ENCODE results near the gene ATG7.
"Not testable (repeated sequence)": the region's sequence is repeated elsewhere in the genome, so short reads cannot be mapped to it uniquely, and the experiment has no call there.

The ATG7 gene

GRCh38 chr3:11385326-11385725, 113.1 kb downstream of the ATG7 start:
- DNase-seq (ENCODE audit: low read depth in 3 of 3), result no peak

GRCh38 chr3:11385891-11386290, 113.7 kb downstream of the ATG7 start:
- DNase-seq (ENCODE audit: low read depth in 3 of 3), result no peak

GRCh38 chr3:11386465-11387113, 114.4 kb downstream of the ATG7 start:
- DNase-seq (ENCODE audit: low read depth in 3 of 3), result no peak

GRCh38 chr3:11389386-11390268, 117.4 kb downstream of the ATG7 start:
- DNase-seq (ENCODE audit: low read depth in 3 of 3), result no peak

GRCh38 chr3:11390411-11391131, 118.4 kb downstream of the ATG7 start:
- no peak for DNase-seq (ENCODE audit: low read depth in 3 of 3)

GRCh38 chr3:11391174-11391879, 119.1 kb downstream of the ATG7 start:
- no peak for DNase-seq (ENCODE audit: low read depth in 3 of 3)

- DNase-seq (ENCODE audit: low read depth in 3 of 3), result no peak
Measured at GRCh38 chr3:11392014-11392859, 120.0 kb downstream of the ATG7 start.

- no peak for DNase-seq (ENCODE audit: low read depth in 3 of 3)
Measured at GRCh38 chr3:11392860-11393114, 120.6 kb downstream of the ATG7 start.

- DNase-seq (ENCODE audit: low read depth in 3 of 3), result no peak
Measured at GRCh38 chr3:11393401-11393800, 121.2 kb downstream of the ATG7 start.

GRCh38 chr3:11394392-11394791, 122.2 kb downstream of the ATG7 start:
- no peak for DNase-seq (ENCODE audit: low read depth in 3 of 3)

- DNase-seq (ENCODE audit: low read depth in 3 of 3), result no peak
Measured at GRCh38 chr3:11400213-11400612, 128.0 kb downstream of the ATG7 start.

GRCh38 chr3:11401434-11401833, 129.2 kb downstream of the ATG7 start:
- no peak for DNase-seq (ENCODE audit: low read depth in 3 of 3)

GRCh38 chr3:11405323-11405722, 133.1 kb downstream of the ATG7 start:
- no peak for DNase-seq (ENCODE audit: low read depth in 3 of 3)

- no peak for DNase-seq (ENCODE audit: low read depth in 3 of 3)
Measured at GRCh38 chr3:11407644-11408043, 135.4 kb downstream of the ATG7 start.

- not testable (repeated sequence) for DNase-seq (ENCODE audit: low read depth in 3 of 3)
Measured at GRCh38 chr3:11408324-11408859, 136.2 kb downstream of the ATG7 start.

GRCh38 chr3:11410564-11410963, 138.4 kb downstream of the ATG7 start:
- no peak for DNase-seq (ENCODE audit: low read depth in 3 of 3)

- DNase-seq (ENCODE audit: low read depth in 3 of 3), result no peak
Measured at GRCh38 chr3:11411956-11412355, 139.8 kb downstream of the ATG7 start.

GRCh38 chr3:11413071-11413470, 140.9 kb downstream of the ATG7 start:
- DNase-seq (ENCODE audit: low read depth in 3 of 3), result no peak

- no peak for DNase-seq (ENCODE audit: low read depth in 3 of 3)
Measured at GRCh38 chr3:11415099-11415498, 142.9 kb downstream of the ATG7 start.

- DNase-seq (ENCODE audit: low read depth in 3 of 3), result no peak
Measured at GRCh38 chr3:11420066-11420465, 147.9 kb downstream of the ATG7 start.

GRCh38 chr3:11422291-11422690, 150.1 kb downstream of the ATG7 start:
- DNase-seq (ENCODE audit: low read depth in 3 of 3), result no peak
